Body of pancreas (tissue), 4 donors: ENCODE measurements around the gene LCP1. TPM values are rescaled to one million over a fixed set of nuclear protein-coding genes. Genes with fewer than 3 reads are reported as not detected.

ENCODE experiments used
- ATAC-seq: fragments of 150-250 bp; one replicate; pipeline ENCODE4 v1.9.1; 2016
- DNase-seq, 4 donors: peaks; one replicate each; pipeline ENCODE4 v3.0.0-alpha.2; 2019
- H3K27ac ChIP-seq, 4 donors: fragments of 200-600 bp; sonication (generic); 1 replicate in 3 of 4; 2 replicates in 1 of 4; pipeline versions ENCODE4 v1.5.1 to v1.6.1; 2016 to 2019; ENCODE audit warnings: mild to moderate bottlenecking in 1 of 4, mixed read lengths in 1 of 4, moderate library complexity in 1 of 4
- H3K27me3 ChIP-seq, 2 donors: fragments of 200-600 bp; sonication (generic); one replicate each; pipeline ENCODE4 v1.6.0; 2016; ENCODE audit warnings: mild to moderate bottlenecking in 1 of 2
- H3K36me3 ChIP-seq, 2 donors: fragments of 200-600 bp; sonication (generic); replicated peaks in 1 of 2; 2 replicates each; pipeline ENCODE4 v1.5.1; 2016; ENCODE audit warnings: low read depth in 2 of 2; ENCODE audit not compliant: insufficient read depth in 1 of 2
- H3K4me1 ChIP-seq: fragments of 200-600 bp; sonication (generic); one replicate; pipeline ENCODE4 v1.6.0; 2016
- H3K4me3 ChIP-seq, 2 donors: fragments of 200-600 bp; sonication (generic); 1 replicate in 1 of 2; 2 replicates in 1 of 2; pipeline ENCODE4 v1.5.1; 2016 to 2019
- H3K9me3 ChIP-seq, 3 donors: fragments of 200-600 bp; sonication (generic); 1 replicate in 2 of 3; 2 replicates in 1 of 3; pipeline ENCODE4 v1.5.1; 2016
- POLR2A ChIP-seq, 3 donors: fragments of 450-650 bp; IDR thresholded peaks; one replicate each; pipeline ENCODE4 v1.6.1; 2016; ENCODE audit warnings: antibody characterized with exemption in 3 of 3, mild to moderate bottlenecking in 2 of 3
- WGBS, 2 donors: methylation state at CpG; one replicate each; pipeline ENCODE4 v1.1.5; 2017; 5-methylcytosine and 5-hydroxymethylcytosine counted together
- intact Hi-C: fragments of 100-400 bp; cut with DNase I; formaldehyde crosslinking; loops from one replicate; pipeline ENCODE4 v1.15.1; 2023
- total RNA-seq, 2 donors: library from RNA; depleted of rRNA; stranded (reverse); fragments of >200 nt; gene quantifications; one replicate each; pipeline ENCODE4 v1.1.0, GENCODE V29; 2016
- TF ChIP-seq, protein P1 (sequence below), 7 experiments: fragments of 450-650 bp in 4 of 7; fragments of 200-600 bp in 3 of 7; sonication (generic) in 3 of 7; IDR thresholded peaks; one replicate each; pipeline ENCODE4 v1.5.1; 2016 to 2019; ENCODE audit warnings: antibody characterized with exemption in 7 of 7

LCP1 gene
- total RNA-seq, 2 donors from 2014 or later = 6.3 to 16.1 TPM

DNA sequence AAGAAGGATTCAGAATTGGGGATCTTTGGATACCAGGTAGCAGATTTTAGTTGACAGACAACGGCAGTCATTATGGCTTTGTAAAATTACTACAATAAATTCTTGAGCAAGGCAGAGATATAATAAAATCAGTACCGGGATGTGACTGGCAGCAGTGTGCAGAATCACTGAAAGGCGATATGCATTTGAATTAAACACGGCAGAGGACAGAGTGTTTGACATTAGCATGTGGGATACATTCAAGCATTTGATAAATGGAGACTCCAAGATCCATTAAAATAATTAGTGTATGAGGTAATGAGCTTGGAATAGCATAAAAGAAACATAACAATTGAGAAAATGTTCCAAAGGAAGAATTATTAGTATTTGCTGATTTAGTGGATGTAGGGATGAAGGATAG, 36.8 kb downstream of the LCP1 start:
- peaks cover 15% of the 10 kb centered on the region for H3K4me1 ChIP-seq
- H3K4me3 ChIP-seq = no peak overlapping the region
- TF ChIP-seq POLR2A (IDR thresholded peaks at IDR 0.05) = no peak
- TF ChIP-seq, protein P1, sequence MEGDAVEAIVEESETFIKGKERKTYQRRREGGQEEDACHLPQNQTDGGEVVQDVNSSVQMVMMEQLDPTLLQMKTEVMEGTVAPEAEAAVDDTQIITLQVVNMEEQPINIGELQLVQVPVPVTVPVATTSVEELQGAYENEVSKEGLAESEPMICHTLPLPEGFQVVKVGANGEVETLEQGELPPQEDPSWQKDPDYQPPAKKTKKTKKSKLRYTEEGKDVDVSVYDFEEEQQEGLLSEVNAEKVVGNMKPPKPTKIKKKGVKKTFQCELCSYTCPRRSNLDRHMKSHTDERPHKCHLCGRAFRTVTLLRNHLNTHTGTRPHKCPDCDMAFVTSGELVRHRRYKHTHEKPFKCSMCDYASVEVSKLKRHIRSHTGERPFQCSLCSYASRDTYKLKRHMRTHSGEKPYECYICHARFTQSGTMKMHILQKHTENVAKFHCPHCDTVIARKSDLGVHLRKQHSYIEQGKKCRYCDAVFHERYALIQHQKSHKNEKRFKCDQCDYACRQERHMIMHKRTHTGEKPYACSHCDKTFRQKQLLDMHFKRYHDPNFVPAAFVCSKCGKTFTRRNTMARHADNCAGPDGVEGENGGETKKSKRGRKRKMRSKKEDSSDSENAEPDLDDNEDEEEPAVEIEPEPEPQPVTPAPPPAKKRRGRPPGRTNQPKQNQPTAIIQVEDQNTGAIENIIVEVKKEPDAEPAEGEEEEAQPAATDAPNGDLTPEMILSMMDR (IDR thresholded peaks at IDR 0.05) = no peak
- no peak for DNase-seq
- no peak for ATAC-seq
- intact Hi-C loops = no loop called here
- H3K27ac ChIP-seq = no peak overlapping the region
- H3K9me3 ChIP-seq = no peaks in the 10 kb centered on the region
- no peaks in the 10 kb centered on the region for H3K27me3 ChIP-seq
- H3K36me3 ChIP-seq = no peaks in the 10 kb centered on the region
- WGBS, 2 donors = 83 to 94% methylated on average over 4 of the region's 4 CpGs

DNA sequence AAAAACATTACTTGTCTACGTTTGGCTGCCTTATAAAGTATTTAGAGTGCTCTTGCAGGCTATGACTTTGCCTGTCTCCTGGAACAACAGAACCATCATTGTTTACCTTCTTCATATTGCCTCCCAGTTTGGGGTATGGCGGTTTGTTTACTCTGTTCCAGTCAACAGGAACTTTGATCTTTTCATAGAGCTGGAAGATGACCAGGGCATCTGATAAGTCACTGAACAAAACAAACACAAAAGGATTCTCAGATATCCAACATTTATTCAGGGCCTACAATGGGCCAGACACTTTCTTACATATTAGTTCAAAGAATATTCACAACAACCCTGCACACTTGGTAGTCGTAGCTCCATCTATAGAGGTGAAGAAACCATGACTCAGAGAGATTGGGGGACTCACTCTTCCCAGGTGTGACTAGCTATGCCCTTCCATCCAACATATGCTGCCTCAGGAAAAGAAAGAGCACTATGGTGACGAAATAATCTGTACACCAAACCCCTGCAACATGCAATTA, 38.7 kb downstream of the LCP1 start:
- ATAC-seq = peak; percentile 38
- WGBS, 2 donors = 38 to 41% methylated on average over 4 of the region's 4 CpGs
- H3K36me3 ChIP-seq = no peaks in the 10 kb centered on the region
- no peak overlapping the region for H3K27ac ChIP-seq
- no peaks in the 10 kb centered on the region for H3K27me3 ChIP-seq
- H3K4me3 ChIP-seq = no peak overlapping the region
- peaks cover 19% of the 10 kb centered on the region for H3K4me1 ChIP-seq
- H3K9me3 ChIP-seq = no peaks in the 10 kb centered on the region
- intact Hi-C loops = no loop called here
- no peak for DNase-seq
- TF ChIP-seq, protein P1 (IDR thresholded peaks at IDR 0.05) = no peak
- no peak for TF ChIP-seq POLR2A (IDR thresholded peaks at IDR 0.05)

DNA sequence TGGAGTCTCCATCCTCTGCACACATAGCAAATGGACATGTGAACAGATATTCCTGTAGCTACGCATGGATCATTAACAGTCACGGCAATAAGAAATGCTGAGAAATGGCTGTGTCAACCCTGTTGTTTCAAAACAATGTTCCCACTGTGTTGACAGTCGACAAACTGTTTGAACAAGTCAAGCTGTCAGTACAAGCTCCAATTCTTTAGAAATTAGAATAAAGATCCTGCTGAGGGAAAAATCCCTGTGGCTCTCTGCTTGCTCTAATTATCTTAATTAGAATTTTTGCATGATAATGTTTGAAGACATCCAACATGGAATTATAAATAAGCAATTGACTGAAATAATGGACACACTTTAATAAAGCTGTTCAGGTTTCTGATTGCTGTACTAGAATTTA, 39.2 kb downstream of the LCP1 start:
- ATAC-seq = no peak
- intact Hi-C loops = no loop called here
- H3K4me1 ChIP-seq = peaks cover 23% of the 10 kb centered on the region
- 24 to 28% methylated on average over 3 of the region's 3 CpGs for WGBS, 2 donors
- no peak for DNase-seq
- H3K9me3 ChIP-seq = no peaks in the 10 kb centered on the region
- H3K27ac ChIP-seq = no peak overlapping the region
- no peak overlapping the region for H3K4me3 ChIP-seq
- TF ChIP-seq POLR2A (IDR thresholded peaks at IDR 0.05) = no peak
- TF ChIP-seq, protein P1 (IDR thresholded peaks at IDR 0.05) = no peak
- H3K27me3 ChIP-seq = no peaks in the 10 kb centered on the region
- H3K36me3 ChIP-seq = no peaks in the 10 kb centered on the region

DNA sequence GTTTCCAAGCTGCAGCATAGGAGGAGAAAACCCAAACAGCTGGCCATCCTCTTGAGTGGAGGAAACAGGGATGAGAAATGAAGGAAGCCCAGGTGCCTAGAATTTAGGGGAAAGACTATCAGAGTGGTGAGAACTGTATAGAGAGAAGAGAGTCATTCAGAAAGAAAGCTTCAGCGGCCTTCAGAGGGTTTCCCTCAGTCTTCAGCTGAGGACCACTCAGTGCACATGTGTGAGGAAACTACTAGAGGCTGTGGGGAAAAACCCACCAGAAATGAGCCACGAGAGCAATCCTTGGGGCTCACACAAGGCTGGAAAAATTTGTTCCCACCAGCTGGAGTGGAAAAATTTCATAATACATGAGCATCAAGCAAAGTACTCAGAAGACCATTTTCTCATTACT, 41.9 kb downstream of the LCP1 start:
- H3K27ac ChIP-seq = no peak overlapping the region
- H3K9me3 ChIP-seq = no peaks in the 10 kb centered on the region
- no peak overlapping the region for H3K4me3 ChIP-seq
- H3K4me1 ChIP-seq = peaks cover 36% of the 10 kb centered on the region
- ATAC-seq = no peak
- DNase-seq = no peak
- H3K27me3 ChIP-seq = no peaks in the 10 kb centered on the region
- intact Hi-C loops = no loop called here
- H3K36me3 ChIP-seq = no peaks in the 10 kb centered on the region
- no peak for TF ChIP-seq POLR2A (IDR thresholded peaks at IDR 0.05)
- TF ChIP-seq, protein P1 (IDR thresholded peaks at IDR 0.05) = no peak
- WGBS, 2 donors = 84 to 93% methylated on average over 2 of the region's 2 CpGs

DNA sequence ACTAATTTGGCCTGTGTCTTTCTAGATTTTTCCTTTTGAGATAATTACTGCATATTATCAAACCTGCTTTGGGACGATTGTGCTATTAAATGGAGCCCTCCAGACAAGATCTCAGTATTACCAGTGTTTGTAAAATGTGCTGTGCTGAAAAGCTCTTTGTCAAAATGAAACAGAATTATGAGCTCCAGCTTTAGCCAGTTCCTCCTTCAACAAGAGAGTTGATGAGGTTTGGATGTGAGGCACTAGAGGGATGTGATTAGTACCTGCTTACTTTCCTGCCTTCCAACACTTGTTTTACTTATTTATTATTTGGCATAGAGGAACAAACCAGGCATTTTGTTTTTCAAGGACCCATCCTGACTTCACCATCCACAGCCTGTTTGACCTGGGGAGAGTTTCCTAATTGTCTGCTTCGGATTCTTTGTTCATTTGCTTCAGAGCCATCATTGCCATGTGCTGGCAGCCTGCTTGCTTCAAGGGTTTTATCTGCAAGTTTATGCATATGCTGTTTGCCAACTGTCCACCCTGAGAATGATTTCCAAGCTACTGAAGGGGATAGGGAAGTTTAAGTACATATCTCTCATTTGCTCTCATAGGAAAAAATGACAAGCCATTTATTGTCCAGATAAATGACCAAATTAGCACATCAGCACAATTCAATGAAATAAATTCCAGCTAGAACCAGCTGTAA, 44.2 kb downstream of the LCP1 start:
- no peaks in the 10 kb centered on the region for H3K27me3 ChIP-seq
- H3K4me3 ChIP-seq = no peak overlapping the region
- H3K4me1 ChIP-seq = peaks cover 35% of the 10 kb centered on the region
- DNase-seq (peak in 1 of 4 donors; percentile 34), ATAC-seq (no peak)
- 34% methylated on average over 2 of the region's 2 CpGs for WGBS, 2 donors
- TF ChIP-seq, protein P1 (IDR thresholded peaks at IDR 0.05) = no peak
- TF ChIP-seq POLR2A (IDR thresholded peaks at IDR 0.05) = no peak
- H3K9me3 ChIP-seq = no peaks in the 10 kb centered on the region
- H3K27ac ChIP-seq = no peak overlapping the region
- intact Hi-C loops = no loop called here
- no peaks in the 10 kb centered on the region for H3K36me3 ChIP-seq
